Endothelial cell of hepatic sinusoid (primary cell): ENCODE data around the gene SLC25A46.
"Not testable (repeated sequence)": the region's sequence is repeated elsewhere in the genome, so short reads cannot be mapped to it uniquely, and the experiment has no call there.

Experiments used
- in situ Hi-C: cut with HindIII; loops from 2 replicates; pipeline ENCODE4 v1.10.0; 2017; ENCODE audit warnings: low sequenced_read_pairs

Gene SLC25A46

DNA sequence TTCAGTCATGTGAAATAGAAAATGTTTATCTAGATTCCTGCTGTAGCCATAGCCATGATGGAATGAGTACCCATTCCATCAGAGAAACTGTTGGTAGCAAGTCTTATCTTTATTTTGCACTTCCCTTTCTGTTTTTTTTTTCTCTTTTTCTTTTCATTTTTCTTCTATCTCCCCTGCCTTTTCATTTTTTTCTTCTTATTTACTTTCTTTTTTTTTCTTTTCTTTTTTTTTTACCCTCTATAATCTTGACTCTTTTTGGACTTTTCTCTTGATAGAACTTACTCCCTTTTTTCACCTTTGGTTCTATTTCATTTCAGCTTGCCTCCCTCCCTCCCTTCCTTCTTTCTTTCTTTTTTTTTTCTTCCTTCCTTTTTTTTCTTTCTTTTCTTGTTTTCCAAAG, 15.4 kb downstream of the SLC25A46 start:
- in situ Hi-C loops = no loop called here

- in situ Hi-C loops = no loop called here
Observed at GRCh38 chr5:110757118-110757729, 18.4 kb downstream of the SLC25A46 start.

DNA sequence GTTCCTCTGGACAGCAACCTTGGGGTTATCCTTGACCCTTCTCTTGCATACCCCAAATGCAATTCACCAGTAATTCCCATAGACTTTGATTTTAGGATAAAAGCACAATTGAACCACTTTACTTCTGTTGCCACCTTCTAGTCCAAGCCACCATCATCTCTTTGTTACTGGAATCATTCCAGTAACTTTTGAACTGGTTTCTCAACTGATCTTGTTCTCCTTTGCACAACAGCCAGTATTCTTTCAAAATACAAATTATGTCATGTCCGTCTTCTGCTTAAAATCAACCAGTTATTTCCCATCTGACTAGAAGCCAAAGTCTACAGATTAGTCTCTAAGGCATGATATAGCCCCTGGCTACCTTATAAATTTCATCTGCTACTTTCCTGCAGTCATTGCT, 21.4 kb downstream of the SLC25A46 start:
- in situ Hi-C loops = no loop called here

DNA sequence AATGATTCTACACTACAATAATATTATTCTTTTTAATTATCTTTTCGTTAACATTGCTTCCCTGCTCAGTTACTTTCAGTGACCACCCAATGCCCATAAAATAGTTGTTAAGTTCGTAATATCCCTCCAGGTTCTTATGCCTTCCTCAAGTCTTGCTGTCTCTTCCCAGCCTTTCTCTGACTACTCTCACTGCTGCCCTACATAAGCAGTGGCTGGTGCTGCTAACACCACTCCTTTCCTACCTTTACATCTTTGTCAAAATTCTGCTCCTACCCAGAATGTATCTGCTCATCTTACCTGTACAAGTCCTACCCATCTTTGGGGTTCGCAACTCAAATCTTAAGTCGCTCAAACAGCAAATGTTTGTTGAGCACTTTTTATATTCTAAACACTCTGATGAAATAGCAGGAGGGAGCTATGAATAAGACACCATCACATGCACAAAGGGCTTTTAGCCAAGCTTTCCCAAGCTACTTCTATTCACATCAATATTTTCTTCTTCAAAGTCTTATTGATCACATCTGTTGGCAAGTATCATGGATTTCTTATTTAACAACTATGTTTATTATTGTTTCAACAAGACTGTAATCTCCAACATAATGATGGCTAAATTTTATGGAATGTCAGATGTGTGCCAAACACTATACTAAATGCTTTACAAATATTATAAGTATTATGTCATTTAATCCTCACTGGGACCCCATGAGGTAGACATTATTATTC, 29.5 kb downstream of the SLC25A46 start:
- in situ Hi-C loops = no loop called here

DNA sequence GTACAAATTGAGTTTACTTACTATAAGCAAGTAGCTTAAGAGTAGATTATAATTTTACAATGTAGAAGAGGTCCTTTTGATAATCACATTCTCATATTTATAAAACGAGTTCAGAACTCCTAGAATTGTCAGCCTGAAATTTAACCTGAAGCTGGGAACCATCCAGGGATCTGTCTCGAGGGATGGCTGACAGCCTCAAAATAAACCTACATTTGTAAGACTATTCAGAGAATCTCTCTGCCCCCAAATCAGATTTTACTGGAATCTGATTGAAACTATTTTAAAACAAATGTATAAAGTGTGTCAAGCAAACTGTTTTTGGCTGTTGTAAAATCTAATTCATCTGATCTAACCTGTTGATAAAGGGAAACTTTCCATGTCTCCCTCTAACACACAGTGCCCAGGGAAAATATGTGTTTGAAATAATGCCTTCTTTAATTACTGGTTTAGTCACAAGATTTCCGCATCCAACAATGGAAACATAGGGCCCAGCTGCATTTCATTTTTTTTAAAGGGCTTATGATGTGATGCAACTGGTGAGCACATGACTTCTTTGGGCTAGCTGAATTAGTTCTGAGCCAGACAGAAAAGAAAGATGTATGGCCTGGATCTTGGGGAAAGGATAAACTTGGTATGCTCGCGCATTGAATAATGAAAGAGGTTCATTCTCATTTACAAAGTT, 30.3 kb downstream of the SLC25A46 start:
- in situ Hi-C loops = no loop called here

- in situ Hi-C loops = no loop called here
Observed at GRCh38 chr5:110770286-110770685, 31.5 kb downstream of the SLC25A46 start.

GRCh38 chr5:110784901-110785300, 46.1 kb downstream of the SLC25A46 start:
- in situ Hi-C loops = no loop called here

GRCh38 chr5:110785356-110785755, 46.5 kb downstream of the SLC25A46 start:
- in situ Hi-C loops = no loop called here

- in situ Hi-C loops = not testable (repeated sequence)
Observed at GRCh38 chr5:110788006-110788405, 49.2 kb downstream of the SLC25A46 start.

DNA sequence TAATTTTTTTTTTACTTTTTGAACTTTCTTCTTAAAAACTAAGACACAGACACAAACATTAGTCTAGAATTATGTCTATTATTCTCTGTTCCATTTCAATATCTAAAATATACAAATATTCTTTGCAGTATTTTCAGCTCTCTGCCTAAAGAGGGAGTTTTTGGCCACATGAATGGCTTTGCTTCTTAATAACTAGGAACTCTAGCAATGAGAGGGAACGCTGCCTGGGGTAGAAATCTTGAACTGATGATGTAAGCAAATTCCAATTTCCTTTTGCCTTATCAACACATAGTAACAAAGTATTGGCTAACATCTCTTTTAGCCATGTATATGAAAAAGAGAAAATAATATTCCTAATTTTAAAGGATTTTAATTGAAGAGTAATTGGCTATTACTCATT, 51.9 kb downstream of the SLC25A46 start:
- in situ Hi-C loops = no loop called here

GRCh38 chr5:110802998-110803397, 64.2 kb downstream of the SLC25A46 start:
- in situ Hi-C loops = no loop called here

DNA sequence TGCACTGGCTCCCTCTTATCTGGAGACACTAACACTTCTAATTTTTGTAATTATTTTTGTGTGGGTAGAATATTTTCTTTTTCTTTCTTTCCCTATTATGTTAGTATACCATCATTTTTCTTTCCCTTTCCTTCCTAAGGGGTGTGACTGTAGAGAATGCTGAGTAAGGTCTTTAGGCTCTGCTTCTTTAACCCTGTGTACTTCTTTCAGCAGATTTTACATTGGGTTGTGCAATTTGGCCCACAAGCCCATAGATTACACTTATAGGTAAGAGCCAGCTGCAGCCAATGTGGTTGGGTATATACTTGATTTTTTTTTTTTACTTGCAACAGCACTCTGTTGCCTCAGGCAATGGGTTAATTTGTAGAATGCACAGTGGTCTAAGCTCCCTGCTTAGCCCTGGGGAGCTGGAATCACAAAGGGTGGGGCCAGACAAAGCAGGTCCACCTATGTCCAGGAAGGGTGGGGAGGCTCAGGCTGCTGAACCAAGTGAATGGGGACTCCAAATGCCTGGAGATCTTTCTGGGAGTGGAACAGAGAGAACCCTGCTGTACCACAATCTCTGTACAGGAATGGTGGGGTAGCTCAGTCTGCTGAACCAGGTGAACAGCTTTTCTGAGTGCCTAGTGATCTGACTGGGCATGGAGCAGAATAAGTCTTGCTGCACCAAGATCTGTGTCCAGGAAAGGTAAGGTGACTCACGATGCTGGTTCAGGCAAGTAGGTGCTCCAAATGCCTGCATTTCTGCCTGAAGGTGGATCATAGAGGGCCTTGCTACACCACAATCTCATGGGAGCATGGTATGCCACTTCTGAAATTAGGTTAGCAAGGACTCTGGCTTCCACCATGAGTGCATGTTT, 64.9 kb downstream of the SLC25A46 start:
- in situ Hi-C loops = no loop called here

DNA sequence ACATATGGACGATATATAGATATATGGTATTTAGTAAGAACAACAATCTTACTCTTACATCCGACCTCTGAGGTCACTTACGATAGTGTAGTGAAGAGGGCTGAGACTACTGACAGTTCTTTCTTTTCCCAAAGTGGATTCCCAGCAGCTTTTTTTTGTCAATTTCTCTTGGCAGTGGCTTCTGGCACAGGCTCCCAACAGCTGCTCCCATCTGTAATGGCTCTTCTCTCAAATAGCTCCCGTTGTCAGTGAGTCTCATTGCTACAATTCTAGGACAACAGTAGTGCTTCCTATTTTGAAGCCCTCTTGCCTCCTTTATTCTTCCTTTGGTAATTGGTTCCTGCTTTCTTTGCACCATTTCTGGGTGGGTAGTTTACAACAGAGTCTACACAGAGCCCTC, 68.4 kb downstream of the SLC25A46 start:
- in situ Hi-C loops = no loop called here

- in situ Hi-C loops = no loop called here
Observed at GRCh38 chr5:110809006-110809405, 70.2 kb downstream of the SLC25A46 start.
